SK-N-MC (cell line): ENCODE measurements around the gene KIF1A.

ENCODE experiments used
- EZH2 ChIP-seq: fragments of 200-600 bp; sonication (generic); IDR thresholded peaks from one replicate; pipeline ENCODE4 v1.6.1; 2017; ENCODE audit warnings: antibody characterized with exemption
- POLR2AphosphoS5 ChIP-seq: IDR thresholded peaks from 2 replicates; pipeline ENCODE4 v1.6.1; 2012; ENCODE audit warnings: mild to moderate bottlenecking, low read depth, low read length, borderline replicate concordance

DNA sequence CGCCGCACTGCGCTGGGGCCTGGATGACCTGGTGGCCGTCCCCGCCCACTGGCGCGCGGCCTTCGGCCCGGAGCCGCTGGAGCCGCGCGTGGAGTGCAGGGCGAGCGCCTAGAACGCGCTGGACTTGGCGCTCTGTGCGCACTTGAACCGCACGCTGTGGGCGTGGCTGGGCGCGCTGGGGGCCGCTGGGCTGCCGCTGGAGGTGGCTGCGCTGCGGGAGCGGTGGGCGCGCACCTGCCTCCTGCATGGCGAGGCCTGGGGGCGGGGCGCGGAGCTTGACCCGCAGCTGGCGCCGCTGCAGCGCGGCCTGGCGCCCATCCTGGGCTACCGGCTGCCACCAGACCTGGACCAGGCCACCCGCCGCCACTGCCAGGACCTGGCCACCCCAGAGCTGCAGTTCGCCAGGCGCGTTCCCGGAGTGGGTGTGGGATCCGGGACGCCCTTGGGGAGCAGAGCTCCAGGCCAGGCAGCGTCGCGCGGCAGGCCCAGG is 147.3 kb downstream of the KIF1A start:
- TF ChIP-seq POLR2AphosphoS5 = no peak
- no peak for TF ChIP-seq EZH2
